HG03558 (cell line): ENCODE results near the gene ZCCHC3.
"Not testable (repeated sequence)": the region's sequence is repeated elsewhere in the genome, so short reads cannot be mapped to it uniquely, and the experiment has no call there.

Source experiments
- ATAC-seq: cut with Tn5 transposase; IDR thresholded peaks from one replicate; pipeline ENCODE4 v1.9.1; 2021; ENCODE audit warnings: moderate number of reproducible peaks; ENCODE audit not compliant: unreplicated experiment; ENCODE audit errors: extremely low read depth

The ZCCHC3 gene

DNA sequence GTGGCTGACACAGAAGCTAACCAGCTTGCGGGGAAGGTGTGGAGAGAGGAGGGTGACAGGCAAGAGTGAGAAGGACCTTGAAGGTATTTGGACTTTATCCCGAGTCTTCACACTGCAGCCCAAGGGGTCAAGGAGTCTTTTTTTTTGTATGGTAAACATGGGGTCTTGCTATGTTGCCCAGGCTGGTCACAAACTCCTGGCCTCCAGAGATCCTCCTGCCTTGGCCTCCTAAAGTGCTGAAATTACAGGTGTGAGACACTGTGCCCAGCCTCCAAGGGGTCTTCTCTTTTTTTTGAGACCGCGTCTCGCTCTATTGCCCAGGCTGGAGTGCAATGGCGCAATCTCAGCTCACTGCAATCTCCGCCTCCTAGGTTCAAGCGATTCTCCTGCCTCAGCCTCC lies 37.2 kb downstream of the ZCCHC3 start:
- no peak for ATAC-seq

DNA sequence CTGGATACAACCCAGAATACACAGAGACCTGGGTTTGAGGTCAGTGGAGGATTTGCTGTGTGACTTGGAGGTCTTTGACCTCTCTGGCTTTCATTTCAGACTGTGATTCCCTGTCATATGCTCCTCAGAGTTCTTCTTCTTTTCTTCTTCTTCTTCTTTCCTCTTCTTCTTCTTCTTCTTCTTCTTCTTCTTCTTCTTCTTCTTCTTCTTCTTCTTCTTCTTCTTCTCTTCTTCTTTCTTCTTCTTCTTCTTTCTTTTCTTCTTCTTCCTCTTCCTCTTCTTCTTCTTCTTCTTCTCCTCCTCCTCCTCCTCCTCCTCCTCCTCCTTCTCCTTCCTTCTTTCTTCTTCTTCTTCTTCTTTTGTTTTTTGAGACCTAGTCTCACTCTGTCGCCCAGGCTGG lies 38.7 kb downstream of the ZCCHC3 start:
- ATAC-seq, result not testable (repeated sequence)

DNA sequence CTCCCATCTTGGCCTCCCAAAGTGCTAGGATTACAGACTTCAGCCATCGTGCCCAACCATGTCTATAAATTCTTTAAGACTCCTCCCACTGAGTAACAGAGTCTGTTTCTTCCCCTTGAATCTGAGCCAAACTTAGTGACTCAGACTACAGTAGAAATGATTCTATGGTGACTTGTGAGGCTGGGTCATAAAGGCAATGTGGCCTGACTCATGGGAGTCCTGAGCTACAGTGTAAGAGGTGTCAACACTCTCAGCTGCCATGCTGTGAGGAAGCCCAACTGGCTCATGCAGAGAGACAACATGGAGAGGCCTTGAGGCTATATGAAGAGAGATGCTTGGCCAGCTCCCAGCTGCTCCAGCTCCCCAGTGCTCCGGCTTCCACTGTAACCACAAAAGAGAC lies 44.3 kb downstream of the ZCCHC3 start:
- ATAC-seq, result no peak

DNA sequence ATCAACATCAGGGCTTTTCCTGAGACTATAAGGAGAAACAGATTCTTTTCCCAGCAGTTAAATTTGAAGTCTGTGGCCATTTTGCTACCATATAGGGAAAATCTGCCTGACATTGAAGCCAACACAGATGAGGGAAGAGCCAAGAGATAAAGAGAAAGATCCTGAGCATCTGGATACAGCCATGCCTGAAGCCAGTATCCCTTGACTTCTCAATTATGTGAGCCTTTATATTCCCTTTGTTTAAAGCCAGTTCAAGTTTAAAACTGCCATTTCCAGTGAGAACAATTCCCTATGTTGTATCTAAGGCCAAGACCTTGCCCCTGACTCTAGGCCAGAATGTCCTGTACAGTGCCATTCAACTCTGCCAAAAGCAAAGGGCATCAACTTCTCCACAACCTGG lies 45.7 kb downstream of the ZCCHC3 start:
- ATAC-seq, result no peak

DNA sequence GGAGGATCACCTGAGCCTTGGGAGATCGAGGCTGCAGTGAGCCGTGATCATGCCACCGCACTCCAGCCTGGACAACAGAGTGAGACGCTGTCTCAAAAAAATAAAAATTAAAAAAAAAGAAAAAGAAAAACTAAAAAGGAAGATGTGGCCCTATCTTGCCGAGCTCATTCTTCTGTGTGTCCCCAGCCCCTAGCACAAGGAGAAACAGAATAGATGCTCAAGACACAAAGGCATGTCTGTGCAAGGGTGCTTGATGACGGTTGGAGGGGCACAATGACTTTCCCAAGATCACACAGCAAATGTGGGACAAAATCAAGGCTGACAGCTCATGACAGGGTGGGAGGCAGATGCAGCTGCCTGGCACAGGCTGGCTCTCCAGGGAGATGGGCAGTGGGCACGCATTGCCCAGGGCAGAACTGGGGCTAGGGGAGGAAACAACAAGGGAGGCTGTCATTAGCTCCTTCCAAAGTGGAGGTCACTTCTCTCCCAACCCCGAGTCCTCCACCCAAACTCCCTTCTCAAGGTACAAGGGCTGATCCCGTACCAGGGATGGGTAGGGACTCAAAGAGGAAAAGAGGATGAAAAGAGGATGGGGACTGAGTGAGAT lies 48.8 kb downstream of the ZCCHC3 start:
- no peak for ATAC-seq

DNA sequence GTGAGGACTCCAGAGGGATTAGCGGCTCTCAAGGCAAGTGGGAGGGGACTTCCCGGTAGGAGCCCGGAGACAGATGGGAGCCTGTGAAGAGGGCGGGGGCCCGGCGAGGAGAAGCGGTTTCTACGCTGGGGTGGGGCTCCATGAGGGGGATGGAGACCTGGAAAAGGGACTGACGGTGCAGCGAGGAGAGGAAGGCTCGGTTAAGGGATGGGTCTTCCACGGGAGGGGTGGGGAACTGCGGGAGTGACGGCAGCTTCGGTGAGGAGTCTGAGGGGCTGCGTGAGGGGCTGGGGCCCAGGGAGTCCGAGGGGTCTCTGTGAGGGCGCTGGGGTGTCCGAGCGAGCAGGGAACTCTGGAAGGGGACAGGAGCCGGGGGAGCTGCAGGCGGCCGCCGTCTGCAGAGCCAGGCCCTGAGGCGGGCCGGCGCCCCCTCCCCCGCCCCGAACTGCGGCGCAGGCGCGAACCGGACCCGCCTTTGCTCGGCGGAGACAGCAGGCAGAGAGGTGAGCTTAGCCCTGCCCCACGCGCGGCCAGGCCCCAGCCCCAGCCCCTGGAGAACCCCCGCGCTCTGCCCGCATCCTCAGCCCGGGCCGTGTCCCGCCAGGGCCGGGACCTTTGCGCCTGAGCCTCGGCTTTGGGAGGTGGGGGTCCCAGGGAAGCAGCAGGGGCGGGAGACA lies 49.4 kb downstream of the ZCCHC3 start, which contains the start of gene NRSN2:
Gene NRSN2, plus strand, starts transcription at position 472 of the 677 bp plus-strand sequence. CDS start 2,533 bp downstream, outside the sequence.
- ATAC-seq, result no peak

DNA sequence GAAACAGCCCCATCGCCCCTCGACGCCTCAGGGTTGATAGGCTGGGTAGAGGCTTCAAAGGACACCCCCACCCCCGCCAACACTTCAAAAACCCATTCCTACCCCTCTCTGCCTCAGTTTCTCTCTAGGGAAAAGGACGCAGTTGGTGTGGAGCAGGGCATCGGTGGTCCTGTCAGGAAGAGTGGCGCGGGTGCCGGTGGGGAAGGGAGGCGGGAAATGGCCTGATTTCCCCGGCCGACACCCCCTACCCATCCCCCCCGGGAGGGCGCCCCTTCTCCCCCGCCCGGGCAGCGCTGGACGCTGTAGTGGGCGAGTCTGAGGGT lies 49.9 kb downstream of the ZCCHC3 start:
- ATAC-seq, result no peak

DNA sequence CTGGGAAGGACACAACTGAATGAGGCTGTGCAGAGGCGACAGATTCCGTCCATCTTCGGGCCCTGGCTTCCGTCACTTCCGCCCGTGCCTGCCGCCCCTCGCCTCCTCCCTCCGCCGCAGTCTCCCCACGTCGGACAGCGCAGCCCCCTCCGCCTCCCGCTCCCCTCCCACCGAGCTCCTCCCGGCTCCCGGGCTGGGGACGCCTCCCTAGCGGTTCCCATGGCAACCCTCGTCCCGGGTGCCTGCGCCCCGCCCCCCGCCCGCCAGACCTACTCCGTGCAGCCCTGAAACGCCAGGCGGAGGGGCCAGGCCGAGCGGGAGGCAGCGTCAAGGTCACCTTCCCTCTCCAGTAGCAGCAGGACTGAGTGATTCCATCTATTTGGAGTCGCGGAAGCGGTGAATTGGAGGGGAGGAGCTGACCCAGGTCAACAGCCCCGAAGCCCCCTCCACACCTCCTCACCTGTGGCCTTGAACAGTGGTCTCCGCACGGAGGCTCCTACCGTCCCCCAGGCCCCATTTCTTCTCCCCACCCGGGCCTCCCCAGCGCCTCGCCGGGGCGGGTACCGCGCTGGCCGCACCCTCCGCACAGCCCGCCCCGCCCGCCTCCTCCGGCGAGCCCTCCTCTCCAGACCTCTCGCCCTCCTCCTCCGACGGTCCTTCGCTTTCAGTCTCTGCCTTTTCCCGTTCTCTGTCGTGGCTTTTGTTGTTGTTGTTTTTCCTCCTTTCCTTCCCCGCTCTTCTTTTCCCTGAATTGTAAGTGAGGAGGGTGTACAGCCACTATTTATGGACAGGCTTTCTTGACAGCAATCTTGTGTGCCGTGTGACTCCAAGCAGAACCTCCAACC lies 50.5 kb downstream of the ZCCHC3 start:
- no peak for ATAC-seq

DNA sequence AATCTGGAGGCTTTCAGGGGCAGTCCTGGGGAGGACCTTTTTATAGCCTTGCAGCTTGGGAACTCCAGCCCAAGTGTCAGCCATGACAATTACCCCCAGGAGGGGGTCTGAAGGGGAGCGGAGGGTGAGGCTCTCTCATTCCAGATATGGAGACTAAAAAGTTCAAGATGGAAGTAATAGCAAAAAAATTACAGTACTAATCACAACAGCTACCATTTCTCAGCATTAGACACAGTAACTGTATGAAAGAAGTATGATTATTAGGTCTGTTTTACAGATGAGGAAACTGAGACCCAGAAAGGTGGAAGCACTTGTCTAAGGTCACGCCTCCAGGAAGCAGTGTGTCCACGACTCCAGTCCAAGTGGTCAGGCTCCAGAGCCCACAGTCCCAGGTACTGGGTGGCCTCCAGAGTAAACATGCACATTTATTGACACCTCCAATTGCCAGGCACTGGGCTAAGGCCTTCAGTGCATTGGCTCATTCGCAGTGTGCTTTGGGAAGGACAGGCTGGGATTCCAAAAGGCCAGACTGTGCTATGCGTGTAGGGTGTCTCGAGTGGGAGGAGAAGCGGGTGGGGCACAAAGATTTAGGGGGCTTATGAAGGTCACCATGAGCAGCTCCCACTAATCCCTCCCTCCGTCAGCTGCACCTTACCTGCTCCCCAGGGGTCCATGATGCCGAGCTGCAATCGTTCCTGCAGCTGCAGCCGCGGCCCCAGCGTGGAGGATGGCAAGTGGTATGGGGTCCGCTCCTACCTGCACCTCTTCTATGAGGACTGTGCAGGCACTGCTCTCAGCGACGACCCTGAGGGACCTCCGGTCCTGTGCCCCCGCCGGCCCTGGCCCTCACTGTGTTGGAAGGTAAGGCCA lies 51.8 kb downstream of the ZCCHC3 start:
- no peak for ATAC-seq
